SK-MEL-5 (cell line): ENCODE measurements around the gene FUT2. TPM values are rescaled to one million over a fixed set of nuclear protein-coding genes. Genes with fewer than 3 reads are reported as not detected.
"Not testable (repeated sequence)": the region's sequence is repeated elsewhere in the genome, so short reads cannot be mapped to it uniquely, and the experiment has no call there.

Experiments
- DNase-seq: peaks from one replicate; pipeline ENCODE4 v3.0.0-alpha.2; 2016; ENCODE audit warnings: low read depth, low spot score
- in situ Hi-C: cut with HindIII; loops from 2 replicates; pipeline ENCODE4 v1.10.0; 2016; ENCODE audit warnings: low sequenced_read_pairs, high pct_unique_total_duplicates, low pct_unique_long_range_greater_than_20kb
- total RNA-seq: library from RNA; depleted of rRNA; stranded (reverse); fragments of >200 nt; shearing (Covaris generic); gene quantifications from 2 replicates; pipeline ENCODE4 v1.2.3, GENCODE V29; 2014

The FUT2 gene
- total RNA-seq, 1 experiment from 2014 or later: not detected

DNA sequence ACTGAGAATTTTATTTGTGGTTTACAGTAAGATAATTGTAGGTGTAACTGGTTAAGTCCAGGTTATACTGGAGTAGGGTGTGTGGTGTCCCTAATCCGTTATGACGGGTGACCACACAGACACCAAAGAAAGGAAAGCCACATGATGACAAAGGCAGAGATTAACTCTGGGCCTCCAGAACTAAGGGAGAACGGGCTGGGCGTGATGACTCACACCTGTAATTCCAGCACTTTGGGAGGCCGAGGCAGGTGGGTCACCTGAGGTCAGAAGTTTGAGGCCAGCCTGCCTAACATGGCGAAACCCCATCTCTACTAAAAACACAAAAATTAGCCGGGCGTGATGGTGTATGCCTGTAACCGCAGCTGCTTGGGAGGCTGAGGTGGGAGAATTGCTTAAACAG lies 10.2 kb upstream of the FUT2 start:
- in situ Hi-C loops: no loop called here
- no peak for DNase-seq

DNA sequence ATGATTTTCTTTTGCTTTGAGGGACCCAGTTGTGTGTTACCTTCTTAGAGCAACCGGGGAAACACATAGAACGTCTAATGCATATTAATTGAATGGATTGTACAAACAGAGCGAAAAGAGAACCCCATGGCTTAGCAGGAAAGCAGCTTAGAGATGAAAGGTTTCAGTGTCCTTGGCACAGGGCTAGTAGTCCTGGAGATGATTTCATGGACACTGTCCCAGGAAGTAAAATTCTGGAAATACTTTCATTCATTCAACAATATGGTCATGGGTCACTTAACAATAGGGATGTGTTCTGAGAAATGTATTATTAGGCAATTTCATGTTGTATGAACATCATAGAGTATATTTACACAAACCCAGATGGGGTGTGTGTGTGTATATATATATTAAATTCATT lies 9.7 kb upstream of the FUT2 start:
- peak; percentile 58 for DNase-seq
- in situ Hi-C loops: no loop called here

DNA sequence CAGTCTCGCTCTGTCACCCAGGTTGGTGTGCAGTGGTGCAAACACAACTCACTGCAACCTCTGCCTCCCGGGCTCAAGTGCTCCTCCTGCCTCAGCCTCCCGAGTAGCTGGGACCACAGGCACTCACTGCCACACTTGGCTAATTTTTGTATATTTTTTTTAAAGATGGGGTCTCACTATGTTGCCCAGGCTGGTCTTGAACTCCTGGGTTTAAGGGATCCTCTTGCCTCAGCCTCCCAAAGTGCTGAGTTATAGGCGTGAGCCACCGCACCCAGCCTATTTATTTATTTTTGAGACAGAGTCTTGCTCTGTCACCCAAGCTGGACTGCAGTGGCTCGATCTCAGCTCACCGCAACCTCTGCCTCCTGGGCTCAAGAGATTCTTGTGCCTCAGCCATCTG lies 9.1 kb upstream of the FUT2 start:
- DNase-seq, in situ Hi-C loops: not testable (repeated sequence)

DNA sequence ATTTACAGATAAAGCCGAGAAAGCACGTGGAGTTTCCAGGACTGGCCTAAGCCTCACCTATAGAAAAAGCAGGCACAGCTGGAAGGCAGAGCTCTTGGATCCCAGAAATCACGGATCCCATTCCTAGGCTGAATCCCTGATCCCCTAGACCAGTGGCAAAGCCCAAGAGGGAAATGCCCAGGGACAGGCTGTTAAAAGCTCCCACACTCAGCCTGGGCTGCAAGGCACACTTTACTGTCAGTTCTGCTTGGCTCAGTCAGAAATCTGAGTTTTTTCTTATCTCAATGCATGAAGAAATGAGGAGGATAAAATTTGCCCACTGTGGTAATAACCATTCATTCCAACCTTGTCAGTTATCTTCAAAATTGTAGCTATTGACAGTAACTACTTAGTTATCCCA lies 8.0 kb upstream of the FUT2 start:
- in situ Hi-C loops: no loop called here

DNA sequence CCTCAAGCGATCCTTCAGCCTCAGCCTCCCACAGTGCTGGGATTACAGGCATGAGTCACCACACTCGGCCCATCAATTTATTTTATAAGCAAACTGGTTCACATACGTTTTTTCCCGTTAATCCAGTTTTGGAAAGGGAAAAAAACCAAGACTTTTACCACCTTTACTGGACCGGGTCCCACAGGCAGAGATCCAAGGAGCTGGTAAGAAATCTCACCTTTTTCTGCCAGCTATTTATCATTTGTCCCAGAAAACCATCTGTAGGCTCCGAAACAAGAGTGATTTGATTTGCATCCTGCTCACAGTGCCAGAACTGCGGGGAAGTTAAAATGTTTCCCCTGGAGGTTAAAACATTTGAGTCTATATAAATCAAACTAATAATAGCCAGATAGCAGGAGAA lies 6.3 kb upstream of the FUT2 start:
- in situ Hi-C loops: no loop called here

More for the DNA sequence above, 8.0 kb upstream of the FUT2 start:
- DNase-seq: no peak

DNA sequence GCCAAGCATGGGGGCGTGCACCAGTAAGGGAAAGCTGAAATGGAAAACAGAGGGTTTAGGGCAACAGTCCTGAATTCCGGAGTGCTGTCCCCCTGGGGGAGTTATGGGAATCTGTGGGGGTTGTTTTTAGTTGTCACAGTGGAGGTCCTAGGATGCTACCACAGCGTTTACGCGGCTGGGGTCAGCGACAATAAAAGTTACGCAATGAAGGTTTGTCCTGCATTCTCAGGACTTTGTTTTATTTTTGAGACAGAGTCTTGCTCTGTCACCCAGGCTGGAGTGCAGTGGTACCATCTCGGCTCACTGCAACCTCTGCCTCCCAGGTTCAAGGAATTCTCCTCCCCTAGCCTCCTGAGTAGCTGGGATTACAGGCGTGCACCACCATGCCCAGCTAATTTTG lies 2.1 kb upstream of the FUT2 start:
- DNase-seq, in situ Hi-C loops: not testable (repeated sequence)

More for the DNA sequence above, 6.3 kb upstream of the FUT2 start:
- no peak for DNase-seq

DNA sequence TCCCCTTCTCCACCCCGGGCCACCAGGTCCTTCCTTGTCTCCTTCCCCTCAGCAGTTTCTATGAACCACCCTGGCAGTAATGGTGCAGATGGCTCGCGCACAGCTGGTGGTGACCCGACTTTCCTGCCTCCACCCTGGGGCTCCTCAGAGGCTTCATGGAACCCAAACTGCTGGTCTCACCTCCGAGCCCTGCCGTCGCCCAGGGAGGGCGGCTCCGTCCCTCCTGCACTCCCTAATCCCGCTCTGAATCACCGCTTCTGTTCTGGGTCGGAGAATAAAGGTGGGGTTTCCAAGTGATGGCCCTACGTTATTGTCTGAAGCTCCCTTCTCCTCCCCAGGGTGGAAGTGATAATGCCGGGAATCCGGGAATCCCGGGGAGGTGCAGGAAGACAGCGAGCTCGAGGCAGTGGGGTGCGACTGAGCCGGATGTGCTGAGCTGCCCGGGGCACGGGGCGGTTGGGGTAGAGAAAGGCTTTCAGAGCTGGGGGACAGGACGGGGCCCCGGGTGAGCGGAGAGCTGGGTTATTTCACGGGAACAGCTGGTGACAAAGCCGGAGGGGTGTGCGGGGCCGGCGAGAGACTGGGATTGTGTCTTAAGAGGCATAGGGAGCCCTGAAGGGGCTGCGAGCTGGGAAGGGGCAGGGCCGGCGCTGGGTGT lies 711 bp downstream of the FUT2 start:
- in situ Hi-C loops: no loop called here
- no peak for DNase-seq

DNA sequence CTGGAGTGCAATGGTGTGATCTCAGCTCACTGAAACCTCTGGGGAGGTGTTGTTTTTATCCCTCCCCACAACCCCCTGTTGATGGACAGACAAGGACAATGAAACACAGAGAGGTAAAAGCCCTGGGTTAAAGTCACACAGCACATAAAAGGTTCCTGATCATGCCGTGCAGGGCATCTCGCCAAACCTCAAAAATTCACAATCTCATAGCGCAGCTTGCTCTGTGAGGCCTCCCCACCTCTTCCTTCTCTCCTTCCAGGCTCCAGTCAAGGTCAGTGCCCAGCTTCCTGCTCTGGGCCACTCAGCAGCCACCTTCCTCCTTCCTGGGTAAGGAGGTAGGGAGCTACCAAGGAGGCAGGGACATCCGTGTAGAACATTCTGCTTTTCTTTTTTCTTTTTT lies 2.3 kb downstream of the FUT2 start:
- peak; percentile 49 for DNase-seq
- in situ Hi-C loops: no loop called here

DNA sequence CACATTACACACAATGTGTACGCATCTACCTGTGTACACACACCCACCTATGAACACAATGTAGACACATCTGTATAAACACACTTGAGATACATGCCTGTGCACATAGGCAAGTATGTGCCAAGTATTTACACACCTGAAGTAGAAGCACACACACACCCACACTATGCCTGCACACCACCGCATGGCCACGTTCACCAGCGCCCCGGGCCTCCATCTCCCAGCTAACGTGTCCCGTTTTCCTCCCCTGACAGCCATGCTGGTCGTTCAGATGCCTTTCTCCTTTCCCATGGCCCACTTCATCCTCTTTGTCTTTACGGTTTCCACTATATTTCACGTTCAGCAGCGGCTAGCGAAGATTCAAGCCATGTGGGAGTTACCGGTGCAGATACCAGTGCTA lies 6.9 kb downstream of the FUT2 start:
- in situ Hi-C loops: no loop called here
- no peak for DNase-seq

DNA sequence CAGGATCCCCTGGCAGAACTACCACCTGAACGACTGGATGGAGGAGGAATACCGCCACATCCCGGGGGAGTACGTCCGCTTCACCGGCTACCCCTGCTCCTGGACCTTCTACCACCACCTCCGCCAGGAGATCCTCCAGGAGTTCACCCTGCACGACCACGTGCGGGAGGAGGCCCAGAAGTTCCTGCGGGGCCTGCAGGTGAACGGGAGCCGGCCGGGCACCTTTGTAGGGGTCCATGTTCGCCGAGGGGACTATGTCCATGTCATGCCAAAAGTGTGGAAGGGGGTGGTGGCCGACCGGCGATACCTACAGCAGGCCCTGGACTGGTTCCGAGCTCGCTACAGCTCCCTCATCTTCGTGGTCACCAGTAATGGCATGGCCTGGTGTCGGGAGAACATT lies 7.5 kb downstream of the FUT2 start:
- in situ Hi-C loops: no loop called here
- DNase-seq: no peak

DNA sequence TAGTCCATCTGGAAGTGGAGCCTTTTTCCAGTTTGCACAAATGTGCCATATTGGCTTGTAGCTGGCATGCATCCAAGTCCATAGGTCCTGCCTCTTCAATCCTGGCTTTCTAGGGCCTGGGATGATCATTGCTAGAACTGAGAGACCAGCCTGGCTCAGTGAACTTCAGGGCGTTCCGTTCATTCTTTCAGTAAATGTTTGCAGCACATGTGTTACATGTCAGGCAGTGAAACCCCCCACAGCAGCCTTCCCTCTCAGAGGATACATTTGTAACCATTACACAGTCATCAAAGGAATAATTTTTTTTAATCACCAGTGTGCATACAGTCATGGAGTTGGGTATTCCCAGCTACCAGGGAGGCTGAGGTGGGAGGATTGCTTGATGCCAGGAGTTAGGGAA lies 9.7 kb downstream of the FUT2 start:
- in situ Hi-C loops: no loop called here
- no peak for DNase-seq

DNA sequence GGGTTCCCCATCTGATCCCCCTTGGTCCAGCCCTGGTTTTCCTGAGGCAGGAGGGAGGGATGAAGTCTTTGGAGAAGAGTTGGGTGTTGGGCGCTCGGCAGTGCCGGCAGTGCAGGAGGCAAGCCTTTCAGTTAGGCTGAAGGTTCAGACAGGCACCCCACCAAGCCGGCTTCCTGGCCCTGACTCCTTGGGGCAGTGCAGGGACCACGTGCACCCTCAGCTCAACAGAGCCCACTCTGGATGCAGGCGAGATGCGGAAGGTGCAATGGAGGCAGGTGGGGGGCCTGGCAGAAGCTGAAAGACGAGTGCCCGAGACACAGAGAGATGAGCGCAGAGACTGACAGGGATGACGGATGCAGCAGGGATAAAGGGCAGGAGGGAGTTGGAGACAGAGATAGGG lies 12.7 kb downstream of the FUT2 start:
- in situ Hi-C loops: no loop called here
- no peak for DNase-seq

DNA sequence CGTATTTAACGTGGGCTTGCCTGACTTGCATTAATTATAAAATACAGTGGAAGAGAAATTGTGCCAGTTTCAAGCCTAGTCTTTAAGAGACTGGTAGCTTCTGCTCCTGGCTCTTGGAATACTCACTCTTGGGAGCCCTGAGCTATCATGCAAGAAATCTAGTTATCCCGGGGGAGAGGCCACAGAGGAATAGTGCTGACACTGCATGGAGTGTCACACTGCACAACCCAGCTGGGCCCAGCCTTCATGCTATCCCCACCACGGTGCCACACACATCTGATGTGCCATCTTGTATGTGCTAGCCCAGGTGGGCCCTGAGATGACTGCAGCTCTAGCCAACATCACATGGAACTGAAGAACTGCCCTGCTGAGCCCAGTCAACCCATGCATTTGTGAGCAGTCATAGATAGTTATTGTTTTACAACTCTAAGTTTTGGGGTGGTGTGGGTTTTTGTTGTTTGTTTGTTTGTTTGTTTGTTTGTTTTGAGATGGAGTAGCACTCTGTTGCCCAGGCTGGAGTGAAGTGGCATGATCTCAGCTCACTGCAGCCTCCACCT lies 15.4 kb downstream of the FUT2 start:
- DNase-seq: no peak
- in situ Hi-C loops: no loop called here

DNA sequence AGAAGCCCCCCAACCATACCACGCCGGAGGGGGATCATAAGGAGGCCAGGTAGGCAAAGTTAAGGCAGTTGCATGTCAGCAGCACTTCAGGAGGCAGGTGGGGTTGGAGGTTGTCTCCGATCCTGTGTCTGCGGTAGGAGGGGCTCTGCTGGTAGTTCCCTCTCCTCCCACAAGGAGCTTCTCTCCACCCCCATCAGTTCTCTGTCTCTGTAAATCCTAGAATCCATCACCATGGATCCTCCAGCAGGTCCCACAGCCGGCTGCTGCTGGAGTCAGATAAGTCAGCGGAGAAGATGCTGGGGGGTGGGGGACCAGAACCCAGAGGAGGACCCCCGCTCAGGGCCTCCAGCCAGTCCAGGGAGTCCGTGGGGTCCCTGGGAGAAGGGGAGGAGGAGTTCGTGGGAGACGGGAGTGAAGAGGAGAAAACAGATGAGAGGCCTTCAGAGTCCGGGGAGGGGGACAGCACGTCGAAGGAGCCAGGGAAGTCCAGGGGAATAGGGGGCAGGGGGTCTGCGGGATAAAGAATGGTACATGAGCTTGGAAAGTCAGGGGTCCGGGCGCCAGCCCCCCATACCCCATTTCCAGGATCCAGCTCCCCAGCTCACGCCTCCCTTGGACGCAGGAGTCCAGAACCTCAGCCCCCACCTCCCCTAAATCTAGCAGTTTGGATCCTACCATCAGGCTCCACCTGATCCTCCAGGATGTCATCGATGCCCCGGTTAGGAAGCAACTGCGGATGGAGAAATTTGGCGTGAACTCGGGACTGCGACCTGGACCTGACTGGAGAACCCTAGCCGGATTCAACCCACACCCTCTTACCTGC lies 17.5 kb downstream of the FUT2 start:
- DNase-seq: peak; percentile 47
- in situ Hi-C loops: no loop called here

DNA sequence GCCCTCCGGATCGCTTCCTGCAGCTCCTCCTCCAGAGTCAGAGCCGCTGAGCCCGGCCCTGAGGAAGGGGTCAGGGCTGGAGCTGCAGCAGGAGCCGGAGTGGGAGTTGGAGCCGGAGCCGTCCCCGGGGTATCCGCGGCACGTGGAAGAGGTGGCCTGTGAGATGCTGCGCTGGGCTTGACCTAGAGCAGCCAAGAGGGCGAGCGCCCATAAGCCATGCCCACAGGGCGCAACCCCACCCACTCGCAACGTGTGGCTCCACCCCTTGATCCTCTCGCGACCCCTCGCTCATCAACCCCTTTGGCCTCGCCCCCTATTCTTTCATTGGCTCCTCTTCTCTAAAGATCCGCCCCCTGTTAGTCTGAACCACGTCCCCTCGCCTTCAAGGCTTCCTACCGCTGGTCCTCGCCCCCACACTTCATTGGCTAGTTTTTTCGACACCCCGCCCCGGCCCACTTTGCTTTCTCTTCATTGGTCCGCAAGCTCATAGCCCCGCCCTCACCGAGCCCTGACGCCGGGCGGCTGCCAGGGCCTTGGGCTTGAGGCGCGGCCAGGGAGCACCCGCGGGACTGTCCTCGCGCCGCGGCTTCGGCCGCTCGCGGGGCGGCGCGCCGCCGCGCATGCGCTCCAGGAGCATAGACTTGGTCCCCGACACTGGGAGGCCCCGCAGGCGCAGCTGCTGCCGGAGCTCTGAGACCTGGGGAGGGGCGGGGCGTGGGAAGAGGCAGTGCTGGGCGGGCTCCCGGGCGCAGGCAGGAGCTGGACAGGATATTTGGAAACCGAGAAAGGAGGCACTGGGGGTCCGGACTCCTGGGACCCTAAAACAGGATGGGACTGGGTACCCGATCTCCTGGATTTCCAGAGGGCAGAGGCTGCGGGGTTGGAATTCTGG lies 18.3 kb downstream of the FUT2 start:
- in situ Hi-C loops: no loop called here

DNA sequence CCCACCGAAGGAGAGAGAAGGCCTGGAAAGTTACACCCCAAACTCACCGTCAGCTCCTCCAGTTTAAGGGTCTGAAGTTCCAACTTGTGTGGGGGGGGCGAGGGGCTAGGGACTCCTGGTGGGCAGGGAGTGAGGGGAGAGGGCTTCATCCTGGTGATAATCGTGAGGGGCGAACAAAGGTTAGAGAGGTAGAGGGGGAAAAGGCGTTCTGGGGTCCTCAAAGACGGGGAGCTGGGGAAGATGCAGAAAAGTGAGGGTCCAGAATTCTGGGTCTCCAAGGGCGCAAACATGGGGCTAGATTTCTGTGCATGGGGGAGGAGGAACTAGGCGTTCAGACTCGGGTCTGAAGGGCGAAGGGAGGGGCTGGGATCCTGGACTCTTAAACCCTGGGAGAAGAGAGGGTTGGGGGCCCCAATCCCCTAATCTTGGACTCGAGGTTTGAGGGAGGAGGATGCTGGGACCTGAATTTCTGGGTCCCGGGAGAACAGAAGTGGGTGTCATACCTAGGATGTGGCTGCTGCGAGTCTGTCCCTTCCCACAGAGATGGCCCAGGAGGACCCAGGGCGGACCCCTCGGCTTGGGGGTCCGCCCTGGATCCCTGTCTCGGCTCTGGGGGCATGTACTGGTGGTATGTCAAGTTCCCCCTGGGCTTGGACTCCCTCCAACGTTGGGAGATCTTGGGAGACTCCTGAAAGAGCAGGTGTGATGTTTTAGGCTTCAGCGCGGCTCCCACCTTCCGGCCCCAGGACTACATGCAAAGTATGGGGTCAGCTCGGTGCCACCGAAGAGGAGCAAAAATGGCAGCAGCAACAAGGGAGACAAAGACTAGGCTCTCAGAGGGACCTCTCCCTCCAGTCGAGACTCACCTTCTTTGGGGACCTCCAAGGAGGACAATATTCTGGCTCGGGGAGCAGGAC lies 19.2 kb downstream of the FUT2 start:
- DNase-seq: no peak
- in situ Hi-C loops: no loop called here

More for the DNA sequence above, 18.3 kb downstream of the FUT2 start:
- peak; percentile 99 for DNase-seq

DNA sequence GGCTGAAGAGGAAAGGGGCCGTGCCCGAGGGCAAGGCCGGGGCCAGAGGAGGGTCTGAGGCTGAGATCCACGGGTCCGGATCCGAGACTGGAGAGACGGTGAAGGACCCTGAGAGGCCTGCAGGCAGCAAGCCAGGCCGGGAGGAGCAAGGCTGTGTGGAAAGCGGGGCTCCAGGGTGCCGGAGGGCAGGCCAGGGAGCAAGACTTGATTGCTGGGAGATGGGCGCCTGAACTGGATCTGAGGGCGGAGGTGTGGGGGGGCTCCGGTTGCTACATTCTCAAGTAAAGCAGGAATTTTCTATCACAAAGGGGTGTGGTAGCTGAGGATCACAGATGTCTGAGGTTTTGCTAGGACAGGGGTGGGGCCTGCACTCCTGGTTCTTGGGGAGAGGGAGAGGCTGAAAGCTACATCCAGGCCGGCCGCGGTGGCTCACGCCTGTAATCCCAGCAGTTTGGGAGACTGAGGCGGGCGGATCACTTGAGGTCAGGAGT lies 20.0 kb downstream of the FUT2 start:
- in situ Hi-C loops: no loop called here
- DNase-seq: no peak
